Breast epithelium (tissue), 3 donors: ENCODE data around the gene BACH2.

Source experiments
- POLR2A ChIP-seq: fragments of 450-650 bp; IDR thresholded peaks from one replicate; pipeline ENCODE4 v1.6.1; 2016; ENCODE audit warnings: antibody characterized with exemption, mild to moderate bottlenecking, moderate library complexity
- POLR2AphosphoS5 ChIP-seq, 3 donors: sonication (generic); formaldehyde crosslinking; IDR thresholded peaks; one replicate each; pipeline ENCODE4 v1.6.1; 2017; ENCODE audit warnings: antibody characterized with exemption in 3 of 3
- TF ChIP-seq, protein P1 (sequence below), 3 donors: fragments of 450-650 bp; IDR thresholded peaks; one replicate each; pipeline ENCODE4 v1.5.1; 2016 to 2017; ENCODE audit warnings: antibody characterized with exemption in 3 of 3, mild to moderate bottlenecking in 3 of 3, moderate library complexity in 3 of 3

DNA sequence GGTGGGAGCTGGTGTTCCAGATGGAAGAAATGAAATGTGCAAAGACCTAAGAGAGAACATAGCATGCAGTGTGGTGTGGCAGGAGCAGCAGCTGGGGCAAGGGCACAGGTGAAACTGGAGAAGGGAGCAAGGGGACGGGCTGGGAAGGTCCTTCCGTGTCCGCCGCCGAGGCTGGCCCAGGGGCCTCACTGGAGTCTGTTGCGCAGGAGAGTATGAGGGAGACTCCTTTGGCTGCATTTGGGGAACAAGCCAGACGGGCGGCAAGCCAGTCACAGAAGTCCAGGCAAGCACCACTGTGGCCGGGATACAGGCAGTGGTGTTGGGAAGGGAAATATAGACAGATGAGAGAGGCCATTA is 324.6 kb downstream of the BACH2 start:
- TF ChIP-seq, protein P1, sequence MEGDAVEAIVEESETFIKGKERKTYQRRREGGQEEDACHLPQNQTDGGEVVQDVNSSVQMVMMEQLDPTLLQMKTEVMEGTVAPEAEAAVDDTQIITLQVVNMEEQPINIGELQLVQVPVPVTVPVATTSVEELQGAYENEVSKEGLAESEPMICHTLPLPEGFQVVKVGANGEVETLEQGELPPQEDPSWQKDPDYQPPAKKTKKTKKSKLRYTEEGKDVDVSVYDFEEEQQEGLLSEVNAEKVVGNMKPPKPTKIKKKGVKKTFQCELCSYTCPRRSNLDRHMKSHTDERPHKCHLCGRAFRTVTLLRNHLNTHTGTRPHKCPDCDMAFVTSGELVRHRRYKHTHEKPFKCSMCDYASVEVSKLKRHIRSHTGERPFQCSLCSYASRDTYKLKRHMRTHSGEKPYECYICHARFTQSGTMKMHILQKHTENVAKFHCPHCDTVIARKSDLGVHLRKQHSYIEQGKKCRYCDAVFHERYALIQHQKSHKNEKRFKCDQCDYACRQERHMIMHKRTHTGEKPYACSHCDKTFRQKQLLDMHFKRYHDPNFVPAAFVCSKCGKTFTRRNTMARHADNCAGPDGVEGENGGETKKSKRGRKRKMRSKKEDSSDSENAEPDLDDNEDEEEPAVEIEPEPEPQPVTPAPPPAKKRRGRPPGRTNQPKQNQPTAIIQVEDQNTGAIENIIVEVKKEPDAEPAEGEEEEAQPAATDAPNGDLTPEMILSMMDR (IDR thresholded peaks at IDR 0.05): no peak
- TF ChIP-seq POLR2AphosphoS5 (IDR thresholded peaks at IDR 0.05) (no peak), POLR2A (no peak)
